CD4-positive, alpha-beta T cell treated with Interleukin-6 at 100 ng/mL for 8 hours (primary cell): ENCODE measurements around the gene CRIM1.

Experiments
- DNase-seq: peaks from one replicate; pipeline ENCODE4 v3.0.0-alpha.2; 2020; ENCODE audit warnings: mixed read lengths, low spot score

The CRIM1 gene

DNA sequence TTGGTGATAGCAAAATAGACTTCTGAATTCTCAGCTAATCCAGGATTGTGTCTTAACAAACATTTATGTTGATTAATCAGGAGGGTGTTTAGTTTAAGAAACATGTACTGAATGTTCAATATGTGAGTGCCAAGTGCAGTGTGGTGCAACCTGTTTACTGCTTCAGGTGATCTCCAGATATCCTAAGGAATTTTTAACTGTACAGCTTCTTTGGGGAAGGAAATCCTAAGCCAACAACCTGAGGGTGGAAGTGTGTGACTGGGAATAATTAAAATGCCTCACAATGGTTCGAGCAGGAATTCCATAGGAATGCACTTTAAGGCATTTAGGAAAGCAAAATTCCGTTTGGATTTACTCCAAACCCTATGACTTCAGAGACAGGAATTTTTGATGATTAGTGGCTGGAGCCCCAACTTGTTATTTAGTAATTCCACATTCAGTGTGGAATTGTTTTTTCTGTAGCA, 16.4 kb downstream of the CRIM1 start:
- no peak for DNase-seq

GRCh38 chr2:36373149-36373926, 17.8 kb downstream of the CRIM1 start:
- no peak for DNase-seq

- no peak for DNase-seq
These were observed 19.0 kb downstream of the CRIM1 start for GRCh38 chr2:36374585-36374984.

GRCh38 chr2:36376319-36376765, 20.8 kb downstream of the CRIM1 start:
- DNase-seq: no peak

- DNase-seq: no peak
These were observed 21.6 kb downstream of the CRIM1 start for GRCh38 chr2:36376992-36377738.

GRCh38 chr2:36379710-36380448, 24.3 kb downstream of the CRIM1 start:
- DNase-seq: no peak

DNA sequence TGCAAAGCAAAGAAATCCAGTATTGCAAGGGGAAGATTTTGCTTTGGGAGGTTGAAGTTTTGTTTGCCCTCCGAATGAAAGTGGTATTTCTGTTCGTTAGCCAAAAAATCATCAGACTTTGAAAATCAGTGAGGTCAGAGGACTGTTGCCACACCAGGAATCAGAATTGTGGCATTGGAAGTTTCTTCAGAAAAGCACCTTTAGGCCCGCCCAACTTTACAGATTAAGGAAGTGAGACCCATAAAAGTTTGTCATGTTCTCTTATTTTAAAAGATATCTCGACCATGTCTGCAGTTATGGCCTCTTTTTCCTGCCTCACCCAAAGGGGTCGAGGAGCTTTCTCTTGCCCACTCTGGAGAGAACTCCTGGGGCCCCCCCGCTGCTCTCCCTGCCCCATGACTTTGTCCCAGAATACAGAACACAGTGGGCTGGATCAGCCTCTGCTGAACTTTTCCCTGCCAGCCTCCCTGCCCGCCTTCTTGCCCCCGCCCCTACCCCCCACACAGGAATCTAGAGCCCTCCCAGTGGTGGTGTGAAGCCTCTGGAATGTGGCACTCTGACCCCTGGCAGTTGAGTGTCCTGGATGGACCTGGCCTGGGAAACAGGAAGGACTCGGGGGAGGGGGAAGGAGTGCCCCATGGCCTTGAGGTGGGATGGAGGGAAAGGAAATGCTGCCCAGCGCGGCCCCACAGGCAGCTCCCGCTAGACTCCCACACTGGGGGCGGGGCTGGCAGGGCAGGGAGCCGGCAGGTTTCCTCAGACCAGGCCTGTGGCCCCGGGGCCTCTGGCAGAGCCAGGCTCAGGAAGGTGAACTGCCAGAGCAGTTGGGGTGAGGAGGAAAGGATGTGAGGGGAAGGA, 25.3 kb downstream of the CRIM1 start:
- DNase-seq: no peak

DNA sequence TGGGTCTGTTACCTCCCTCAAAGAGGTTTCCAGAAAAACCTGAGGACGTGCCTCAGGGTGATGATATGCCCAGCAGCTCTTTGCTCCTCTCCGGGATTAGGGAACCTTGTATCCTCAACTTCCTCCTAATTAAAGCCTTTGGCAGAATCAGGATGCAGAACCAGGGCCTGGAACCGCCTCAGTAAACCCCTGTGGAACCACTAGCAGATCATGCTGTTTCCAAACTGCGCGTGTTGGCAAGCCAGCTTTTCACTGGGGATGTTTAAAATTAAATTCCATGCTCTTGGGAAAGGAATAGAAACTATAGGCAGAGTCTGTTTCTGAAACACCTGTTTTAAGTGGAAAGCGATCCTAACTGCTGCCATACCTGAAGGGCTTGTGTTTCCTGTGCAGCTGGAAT, 26.4 kb downstream of the CRIM1 start:
- no peak for DNase-seq

DNA sequence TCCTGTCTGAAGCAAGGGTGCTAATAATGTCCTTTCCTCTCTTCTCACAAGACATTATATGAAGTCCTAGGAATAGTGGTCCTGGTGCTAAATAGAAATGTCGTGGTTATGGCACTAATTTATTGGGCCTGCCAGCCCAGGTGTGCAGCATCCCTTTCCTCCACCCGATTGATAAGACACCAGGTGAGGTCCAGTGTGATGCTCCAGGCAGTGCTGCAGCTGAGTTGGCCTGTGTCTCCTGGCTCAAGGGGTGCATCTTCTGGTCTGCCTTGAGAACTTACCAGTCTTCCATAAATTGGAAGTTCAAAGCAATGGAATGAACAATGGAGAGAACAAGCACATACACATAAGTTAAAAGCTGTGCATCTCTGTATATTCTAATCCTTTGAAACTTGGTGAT, 26.9 kb downstream of the CRIM1 start:
- no peak for DNase-seq

- no peak for DNase-seq
These were observed 28.1 kb downstream of the CRIM1 start for GRCh38 chr2:36383726-36384125.

DNA sequence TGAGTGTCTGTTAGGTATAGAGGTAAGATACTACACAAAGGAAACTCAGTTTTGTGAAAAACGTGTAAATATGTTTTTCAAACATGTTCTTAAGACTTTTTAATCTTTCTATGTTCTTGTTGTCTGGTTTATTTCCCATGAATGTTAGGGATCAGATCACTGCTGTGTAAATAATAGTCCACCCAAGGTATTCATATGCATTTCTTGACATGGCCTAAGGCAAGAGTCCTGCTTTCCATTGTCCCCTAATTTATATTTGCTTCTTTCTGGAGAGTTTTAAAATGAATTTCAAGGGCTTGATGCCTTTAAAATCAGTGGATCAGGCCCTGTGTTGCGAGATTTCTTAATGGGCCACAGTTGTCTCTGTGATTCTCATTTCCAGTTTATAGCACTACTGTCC, 28.9 kb downstream of the CRIM1 start:
- DNase-seq: no peak

DNA sequence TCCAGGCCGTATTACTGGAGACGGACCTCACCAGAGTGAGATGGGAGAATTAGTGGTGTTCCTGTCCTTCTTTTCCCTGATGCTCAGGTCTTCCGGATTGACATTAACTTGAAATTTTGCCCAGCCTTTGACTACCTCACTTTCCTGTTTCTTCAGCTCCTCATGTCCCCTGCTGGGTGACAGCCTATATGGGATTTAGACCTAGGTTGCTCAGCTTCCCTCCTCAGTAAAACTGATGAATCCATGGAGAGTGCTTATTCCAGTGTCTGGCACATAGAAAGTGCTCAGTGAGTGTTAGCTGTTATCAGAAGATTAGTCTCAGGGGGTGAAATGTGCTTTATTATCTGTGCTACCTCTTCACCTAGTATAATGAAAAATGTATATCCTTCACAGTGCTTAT, 30.0 kb downstream of the CRIM1 start:
- no peak for DNase-seq

DNA sequence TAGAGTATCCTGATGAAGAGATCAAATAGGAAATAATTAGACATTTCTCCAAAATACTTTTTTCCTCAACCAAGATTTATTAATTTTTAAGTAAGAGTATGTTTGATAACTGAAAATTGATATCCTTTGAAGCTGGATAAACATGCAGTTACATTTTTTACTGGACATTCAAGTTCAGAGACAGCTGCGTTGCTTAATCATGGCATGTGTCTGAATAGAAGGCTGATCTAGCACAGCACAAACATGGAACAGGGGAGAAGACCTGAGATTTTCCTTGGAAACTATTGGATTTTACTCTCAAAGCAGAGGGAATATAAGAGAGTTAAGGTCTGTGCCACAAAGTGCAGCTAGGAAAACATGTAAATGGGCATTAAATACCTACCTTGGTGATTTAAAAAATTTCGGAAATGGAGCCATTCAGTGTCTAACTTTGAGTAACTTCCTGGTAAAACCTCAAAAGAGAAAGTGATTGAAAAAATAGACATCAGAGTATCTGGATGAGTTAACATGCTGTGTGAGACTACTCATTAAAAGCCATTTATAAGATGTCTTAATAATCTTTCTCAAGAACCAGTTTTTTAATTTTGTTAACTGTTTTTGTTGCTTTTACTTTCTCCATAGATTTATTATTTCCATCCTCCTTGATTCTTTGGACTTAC, 31.8 kb downstream of the CRIM1 start:
- DNase-seq: no peak

GRCh38 chr2:36388472-36388871, 32.9 kb downstream of the CRIM1 start:
- DNase-seq: no peak

DNA sequence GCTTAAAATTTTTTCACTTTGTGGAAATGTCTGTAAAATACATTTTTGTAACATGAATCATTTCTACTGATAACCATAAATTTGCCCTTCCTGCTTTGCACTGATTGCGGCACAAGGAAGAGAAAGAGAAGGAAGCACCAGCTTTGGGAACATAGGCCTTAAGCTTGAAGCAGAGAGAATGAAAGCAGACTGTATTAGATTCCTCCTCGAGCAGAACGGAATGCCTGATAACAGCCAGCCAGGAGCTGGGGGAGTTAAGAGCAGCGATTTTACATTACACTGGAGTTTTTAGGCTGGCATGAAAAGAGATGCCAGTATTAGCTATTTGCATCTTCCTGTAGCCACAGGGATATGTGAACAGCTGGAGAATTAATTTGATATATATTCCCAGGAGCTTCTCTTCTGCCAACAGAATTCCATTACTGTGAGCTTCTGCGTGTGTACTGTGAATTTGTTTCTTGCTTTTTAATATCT, 33.5 kb downstream of the CRIM1 start:
- DNase-seq: no peak

GRCh38 chr2:36389577-36389976, 34.0 kb downstream of the CRIM1 start:
- no peak for DNase-seq

DNA sequence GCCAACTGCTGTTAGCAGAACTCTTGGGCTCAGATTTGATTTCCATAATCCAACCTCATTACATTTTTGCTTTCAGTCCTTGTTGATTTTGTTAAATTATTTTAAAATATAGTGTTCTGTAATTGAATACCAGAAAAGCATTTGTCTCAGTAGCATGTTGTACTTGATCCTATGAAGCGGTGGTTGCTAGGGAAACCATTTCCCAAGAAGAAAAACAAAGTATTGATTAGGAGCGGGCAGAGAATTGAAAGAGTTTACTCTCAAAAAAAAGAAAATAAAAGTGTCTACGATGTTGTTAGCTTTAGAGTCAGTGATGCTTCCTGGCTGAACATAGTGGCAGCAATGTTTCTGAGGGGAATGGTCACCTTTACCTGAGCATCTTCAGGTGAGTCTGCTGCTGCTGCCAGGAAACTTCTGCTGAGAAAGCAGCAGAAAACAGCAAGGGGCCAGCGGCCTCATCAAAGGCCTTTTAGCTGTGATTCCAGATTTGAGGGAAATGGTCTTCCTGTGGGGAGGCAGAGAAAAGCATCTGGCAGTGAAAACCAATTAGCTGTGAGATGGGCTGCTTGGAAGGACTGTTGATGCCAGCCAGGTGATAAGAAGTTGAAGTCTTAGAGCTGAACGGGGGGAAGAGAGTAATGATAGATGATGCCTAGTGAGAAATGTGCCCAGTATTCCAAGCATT, 37.1 kb downstream of the CRIM1 start:
- DNase-seq: no peak

DNA sequence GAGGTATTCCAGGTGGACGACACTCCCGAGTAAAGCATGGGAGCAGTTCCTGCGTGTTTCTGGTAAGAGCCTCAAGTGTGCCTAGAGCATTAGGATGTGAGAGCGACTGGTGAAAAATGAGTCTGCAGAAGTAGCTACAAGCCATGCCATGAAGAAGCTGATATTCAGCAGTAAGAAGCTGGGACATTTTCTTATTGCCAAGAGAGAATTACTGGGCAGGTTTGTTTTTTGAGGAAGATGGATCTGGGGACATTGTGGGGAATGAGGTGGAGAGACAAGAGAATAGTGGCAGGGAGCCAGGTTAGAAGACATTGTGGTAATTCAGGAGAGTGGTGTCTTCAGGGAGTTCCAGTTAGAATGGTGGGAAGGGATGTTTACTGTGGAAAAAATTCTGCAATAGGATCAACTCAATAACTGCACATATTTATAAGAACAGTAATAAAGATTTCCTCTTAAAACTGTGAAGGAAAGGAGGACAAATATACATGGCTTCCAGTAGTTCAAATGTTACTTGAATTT, 38.2 kb downstream of the CRIM1 start:
- no peak for DNase-seq

DNA sequence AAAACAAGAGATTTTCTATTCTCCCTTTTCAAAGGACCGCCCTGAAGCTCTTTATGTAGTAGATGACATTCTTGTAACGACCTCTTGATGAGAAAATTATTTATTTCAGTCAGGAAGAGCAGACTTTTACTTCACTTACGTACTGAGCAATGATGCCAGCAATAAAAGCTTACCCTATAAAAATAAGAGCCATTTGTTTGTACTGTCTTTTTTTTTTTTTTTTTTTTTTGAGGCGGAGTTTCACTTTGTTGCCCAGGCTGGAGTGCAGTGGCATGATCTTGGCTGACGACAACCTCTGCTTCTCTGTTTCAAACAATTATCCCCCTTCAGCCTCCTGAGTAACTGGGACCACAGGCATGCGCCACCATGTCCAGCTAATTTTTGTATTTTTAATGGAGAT, 39.2 kb downstream of the CRIM1 start:
- DNase-seq: no peak

DNA sequence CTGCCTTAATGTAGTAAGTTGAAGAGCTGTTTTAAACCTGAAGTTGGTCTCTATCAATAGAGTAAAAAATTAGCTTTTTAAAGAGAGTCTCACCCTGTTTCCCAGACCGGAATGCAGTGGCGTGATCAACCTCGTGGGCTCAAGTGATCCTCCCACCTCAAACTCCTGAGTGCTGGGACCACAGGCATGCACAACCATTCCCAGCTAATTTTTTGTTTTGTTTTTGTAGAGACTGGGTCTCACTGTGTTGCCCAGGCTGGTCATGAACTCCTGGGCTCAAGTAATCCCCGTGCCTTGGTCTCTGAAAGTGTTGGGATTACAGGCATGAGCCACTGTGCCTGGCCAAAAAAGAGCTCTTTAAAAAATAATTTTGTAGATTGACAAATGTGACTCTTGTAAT, 40.3 kb downstream of the CRIM1 start:
- DNase-seq: no peak
